Omental fat pad (tissue), 4 donors: Measurements from ENCODE around the gene COX5A. TPM values are rescaled to one million over a fixed set of nuclear protein-coding genes. Genes with fewer than 3 reads are reported as not detected.

Experiments
- ATAC-seq: fragments of 150-250 bp; one replicate; pipeline ENCODE4 v1.9.1; 2016; ENCODE audit warnings: mild to moderate bottlenecking, moderate library complexity; ENCODE audit not compliant: low FRiP score
- DNase-seq: peaks from one replicate; pipeline ENCODE4 v3.0.0-alpha.2; 2019; ENCODE audit warnings: low spot score
- CTCF ChIP-seq, 3 donors: fragments of 450-650 bp; IDR thresholded peaks; one replicate each; pipeline ENCODE4 v1.5.1; 2016 to 2017; ENCODE audit warnings: antibody characterized with exemption in 3 of 3, mild to moderate bottlenecking in 3 of 3, moderate library complexity in 2 of 3
- total RNA-seq, 4 donors: library from RNA; depleted of rRNA; stranded (reverse); fragments of >200 nt; gene quantifications; one replicate each; pipeline ENCODE4 v1.1.0, GENCODE V29; 2016

Gene COX5A
- total RNA-seq, 4 donors from 2014 or later, result 47.6 to 103 (median 69.7) TPM

- DNase-seq, result no peak
- ATAC-seq, result no peak
- TF ChIP-seq CTCF (IDR thresholded peaks at IDR 0.05), result no peak
Observed at GRCh38 chr15:74967670-74968069, 29.8 kb upstream of the COX5A start.

GRCh38 chr15:74964794-74965193 is 26.9 kb upstream of the COX5A start:
- no peak for ATAC-seq
- no peak for DNase-seq
- no peak for TF ChIP-seq CTCF (IDR thresholded peaks at IDR 0.05)

GRCh38 chr15:74963213-74963612 is 25.3 kb upstream of the COX5A start:
- no peak for DNase-seq
- TF ChIP-seq CTCF (IDR thresholded peaks at IDR 0.05), result no peak
- no peak for ATAC-seq

GRCh38 chr15:74962671-74963070 is 24.8 kb upstream of the COX5A start:
- ATAC-seq (no peak), DNase-seq (no peak)
- no peak for TF ChIP-seq CTCF (IDR thresholded peaks at IDR 0.05)

- no peak for ATAC-seq
- no peak for TF ChIP-seq CTCF (IDR thresholded peaks at IDR 0.05)
- no peak for DNase-seq
Observed at GRCh38 chr15:74962219-74962618, 24.3 kb upstream of the COX5A start.

- TF ChIP-seq CTCF (IDR thresholded peaks at IDR 0.05), result no peak
- ATAC-seq (no peak), DNase-seq (no peak)
Observed at GRCh38 chr15:74961616-74962015, 23.7 kb upstream of the COX5A start.

GRCh38 chr15:74960995-74961588 is 23.2 kb upstream of the COX5A start:
- TF ChIP-seq CTCF (IDR thresholded peaks at IDR 0.05), result no peak
- DNase-seq (no peak), ATAC-seq (no peak)
